HG02798 (cell line): ENCODE measurements around the gene IQGAP3.
"Not testable (repeated sequence)": the region's sequence is repeated elsewhere in the genome, so short reads cannot be mapped to it uniquely, and the experiment has no call there.

Source experiments
- ATAC-seq: cut with Tn5 transposase; IDR thresholded peaks from one replicate; pipeline ENCODE4 v1.9.1; 2021; ENCODE audit warnings: mild to moderate bottlenecking; ENCODE audit not compliant: unreplicated experiment, poor library complexity

The IQGAP3 gene

DNA sequence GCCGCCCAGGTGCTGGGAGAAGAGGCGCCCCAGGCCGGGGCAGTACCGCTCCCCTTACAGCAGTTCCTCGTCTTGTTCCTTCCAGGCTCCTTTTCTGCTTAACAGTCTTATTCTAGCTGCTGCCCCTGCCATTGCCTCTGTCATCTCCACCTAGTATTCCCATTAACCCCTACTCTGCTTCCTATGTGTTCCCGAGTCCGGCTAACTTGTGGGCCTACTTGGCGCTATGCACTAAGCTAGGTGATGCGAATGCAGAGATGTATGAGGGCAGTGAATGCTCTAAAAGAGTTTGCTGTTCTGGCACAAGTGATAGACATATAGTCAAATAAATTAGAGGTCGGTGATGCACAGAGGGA lies 276 bp upstream of the IQGAP3 start:
- no peak for ATAC-seq

DNA sequence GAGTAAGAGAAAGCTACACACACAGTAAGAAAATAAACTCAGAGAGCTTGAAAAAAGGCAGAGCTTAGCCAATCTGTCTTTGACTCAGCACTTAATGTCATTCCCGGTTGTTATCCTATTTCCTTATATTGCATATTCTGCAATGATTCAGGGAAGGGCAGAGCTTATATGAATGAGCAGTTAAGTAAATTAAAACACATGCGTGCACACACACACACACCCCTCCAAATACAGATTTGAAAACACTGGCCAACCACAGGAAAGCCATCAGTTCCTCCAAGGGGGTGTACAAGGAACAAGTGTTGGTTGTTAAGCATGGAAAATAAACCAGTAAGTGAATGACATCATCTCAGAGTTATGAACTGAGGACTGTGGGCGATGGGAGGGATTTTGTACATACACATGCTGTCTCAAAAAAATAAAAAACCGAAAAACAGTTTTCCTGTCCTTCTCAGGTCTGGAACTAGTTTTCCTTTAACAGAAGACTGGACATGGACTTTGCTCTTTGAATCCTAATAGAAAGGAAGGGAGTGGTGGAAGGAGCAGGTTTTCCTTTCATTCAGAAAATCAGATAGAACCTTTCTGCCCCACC lies 1.0 kb downstream of the IQGAP3 start:
- no peak for ATAC-seq

DNA sequence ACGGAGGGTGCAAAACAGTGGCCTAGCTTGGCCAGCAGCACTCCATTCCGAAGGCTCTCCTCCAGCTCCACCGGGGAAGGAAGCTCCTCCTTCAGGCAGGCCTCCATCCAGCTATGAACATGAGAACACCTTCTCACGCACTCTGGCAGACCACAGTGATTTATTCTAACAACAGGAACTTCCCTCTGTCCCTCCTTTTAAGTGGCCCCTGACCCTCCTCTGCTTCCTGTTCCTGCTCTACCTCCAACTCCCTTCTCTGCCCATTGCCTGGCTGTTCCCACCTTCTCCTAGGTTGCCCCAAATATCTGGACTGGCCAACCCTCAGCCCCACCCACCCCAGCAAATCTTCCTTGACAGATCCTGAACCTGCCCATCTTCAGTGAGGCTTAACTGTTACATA lies 5.9 kb downstream of the IQGAP3 start:
- ATAC-seq = no peak

DNA sequence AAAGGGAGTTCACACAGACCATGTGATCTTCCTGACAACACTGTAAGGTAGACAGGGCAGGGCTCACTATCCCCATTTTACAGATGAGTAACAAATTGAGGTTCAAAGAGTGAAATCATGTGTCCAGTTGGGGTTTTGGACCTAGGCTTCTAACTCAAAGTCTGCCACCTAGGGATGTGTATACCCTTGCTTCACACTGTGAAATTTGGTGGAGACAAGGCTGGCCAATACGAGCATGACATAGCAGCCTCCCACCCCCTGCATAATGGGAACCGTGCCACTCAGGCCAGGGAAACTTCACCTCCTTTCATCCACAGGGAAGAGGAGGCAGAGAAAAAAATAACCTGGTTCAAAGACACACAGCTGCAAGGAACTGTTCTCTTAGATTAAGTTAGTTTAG lies 6.8 kb downstream of the IQGAP3 start:
- no peak for ATAC-seq

DNA sequence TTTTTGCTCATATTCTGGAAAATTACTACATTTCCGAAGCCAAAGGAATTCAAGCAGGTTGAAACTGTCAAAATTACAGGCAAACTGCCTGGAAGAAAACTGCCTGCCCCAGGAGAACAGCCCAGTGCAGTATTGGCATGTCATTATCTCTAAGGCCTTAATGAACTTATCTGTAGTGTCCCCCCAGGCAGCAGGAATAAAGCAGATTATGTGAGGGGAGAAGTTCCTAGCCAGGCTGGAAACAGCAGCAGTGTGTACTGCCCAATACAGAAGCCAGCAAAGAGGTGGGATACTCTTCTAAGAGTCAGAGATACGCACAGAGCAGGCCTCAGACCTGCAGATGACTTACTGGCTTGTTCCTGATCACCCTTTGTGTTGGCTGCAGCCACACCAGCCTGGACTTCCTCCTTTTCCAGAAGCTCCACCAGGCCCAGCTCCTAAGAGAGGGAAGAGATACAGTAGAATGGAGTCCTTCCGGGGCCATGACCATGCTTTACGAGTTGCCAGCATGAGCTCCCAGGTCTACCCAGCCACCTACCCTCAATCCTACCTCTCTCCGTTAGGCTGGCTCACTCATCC lies 11.7 kb downstream of the IQGAP3 start:
- ATAC-seq = no peak

DNA sequence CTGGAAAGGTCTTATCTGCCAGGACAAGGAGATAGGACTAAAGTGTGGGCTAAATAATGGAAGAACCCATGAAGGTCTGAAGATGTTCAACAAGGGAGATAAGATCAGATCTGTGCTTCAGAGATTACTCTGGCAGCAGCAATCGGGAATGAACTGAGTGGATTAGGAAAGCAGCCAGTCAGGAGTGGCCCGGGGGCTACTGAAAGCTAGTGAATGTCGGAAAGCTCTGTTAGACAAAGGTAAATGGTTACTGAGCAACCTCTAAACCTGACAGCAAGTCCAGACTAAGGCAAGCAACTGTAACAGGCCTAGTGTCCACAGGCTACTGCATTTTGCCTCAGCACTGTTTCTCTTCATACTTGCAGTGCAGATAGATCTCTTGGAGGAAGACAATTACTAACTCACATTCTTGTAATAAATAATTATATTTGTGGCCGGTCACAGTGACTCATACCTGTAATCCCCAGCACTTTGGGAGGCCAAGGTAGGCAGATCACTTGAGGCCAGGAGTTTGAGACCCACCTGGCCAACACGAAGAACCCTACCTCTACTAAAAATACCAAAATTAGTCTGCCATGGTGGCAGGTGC lies 12.5 kb downstream of the IQGAP3 start:
- no peak for ATAC-seq

DNA sequence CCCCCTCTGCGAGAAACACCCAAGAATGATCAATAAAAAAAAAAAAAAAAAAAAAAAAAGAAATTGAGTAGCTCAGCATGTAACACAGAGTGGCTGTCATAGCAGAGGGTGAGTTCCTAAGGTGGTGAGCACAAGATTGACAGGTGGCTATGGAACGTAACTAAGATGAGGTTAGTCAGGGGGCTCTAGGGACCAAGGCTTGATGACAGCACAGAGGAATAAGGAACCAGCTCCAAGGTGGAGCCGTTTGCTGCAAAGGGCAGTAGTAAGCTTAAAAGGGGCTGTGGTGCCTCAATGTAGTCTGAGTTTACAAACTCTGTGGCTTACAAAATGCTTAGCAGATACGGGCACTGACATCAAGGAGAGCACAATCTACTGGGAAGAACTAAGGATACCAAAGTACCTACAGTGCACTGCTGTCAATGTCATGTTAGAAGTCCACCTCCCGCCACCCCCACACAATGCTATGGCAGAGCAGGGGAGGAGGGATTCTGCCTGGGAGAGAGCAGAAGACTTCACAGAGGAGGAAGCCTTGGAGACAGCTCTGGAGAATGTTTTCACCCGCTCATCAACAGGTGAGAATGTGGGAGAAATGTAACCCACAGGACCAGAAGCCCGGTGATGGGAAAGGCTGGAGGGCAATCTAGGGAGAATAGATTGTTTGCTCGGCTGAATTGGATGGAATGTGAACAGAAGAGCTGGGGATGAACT lies 13.1 kb downstream of the IQGAP3 start:
- ATAC-seq = no peak

DNA sequence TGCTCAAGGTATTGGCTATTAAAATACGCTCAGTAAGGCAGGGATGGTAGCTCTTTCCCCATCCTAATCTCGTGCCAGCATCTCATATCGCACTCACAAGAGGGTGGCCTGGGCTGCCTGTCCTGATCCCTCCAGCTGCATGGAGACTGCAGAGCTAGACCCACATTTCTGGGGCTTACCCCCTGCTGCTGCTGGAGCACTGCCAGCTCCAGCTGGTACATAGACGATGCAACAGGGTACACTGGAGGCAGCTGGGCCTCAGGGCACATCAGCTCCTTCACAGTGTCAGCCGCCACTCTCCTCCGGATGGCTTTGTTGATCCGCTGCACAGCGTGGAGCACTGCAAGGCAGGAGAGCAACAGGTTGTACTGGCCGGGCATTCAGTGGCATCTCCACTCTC lies 16.0 kb downstream of the IQGAP3 start:
- ATAC-seq = no peak

DNA sequence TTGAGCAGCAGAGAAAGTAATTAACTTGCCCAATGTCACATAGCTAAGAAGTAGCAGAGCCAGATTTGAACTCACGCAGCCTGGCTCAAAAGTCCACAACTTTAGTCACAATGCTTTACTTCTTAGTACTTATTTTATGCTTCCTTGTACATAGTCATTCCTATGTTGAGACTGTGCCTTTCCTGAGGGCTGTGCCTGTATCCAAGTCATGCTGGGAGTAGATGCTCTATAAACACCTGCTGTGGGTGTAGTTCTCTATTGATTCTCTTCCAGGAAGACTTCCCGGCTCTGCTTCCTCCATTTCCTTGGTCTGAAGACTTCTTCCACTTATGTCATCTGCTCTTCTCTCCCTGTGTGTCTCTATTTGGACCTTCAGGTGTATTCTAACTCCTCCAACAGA lies 16.6 kb downstream of the IQGAP3 start:
- ATAC-seq = no peak

DNA sequence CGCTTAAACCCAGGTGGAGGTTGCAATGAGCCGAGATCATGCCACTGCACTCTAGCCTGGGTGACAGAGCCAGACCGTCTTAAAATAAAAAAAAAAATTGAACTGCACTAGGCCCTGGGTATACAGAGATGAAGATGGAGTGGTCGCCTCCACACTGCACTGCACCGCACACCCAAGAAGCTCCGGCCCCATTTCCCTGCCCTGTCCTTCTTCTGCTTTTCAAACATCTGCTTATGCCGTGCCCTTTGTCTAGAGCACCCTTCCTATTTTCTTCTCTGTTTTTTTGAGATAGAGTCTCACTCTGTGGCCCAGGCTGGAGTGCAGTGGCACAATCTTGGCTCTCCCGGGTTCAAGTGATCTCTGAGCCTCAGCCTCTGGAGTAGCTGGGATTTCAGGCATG lies 17.4 kb downstream of the IQGAP3 start:
- ATAC-seq = no peak

DNA sequence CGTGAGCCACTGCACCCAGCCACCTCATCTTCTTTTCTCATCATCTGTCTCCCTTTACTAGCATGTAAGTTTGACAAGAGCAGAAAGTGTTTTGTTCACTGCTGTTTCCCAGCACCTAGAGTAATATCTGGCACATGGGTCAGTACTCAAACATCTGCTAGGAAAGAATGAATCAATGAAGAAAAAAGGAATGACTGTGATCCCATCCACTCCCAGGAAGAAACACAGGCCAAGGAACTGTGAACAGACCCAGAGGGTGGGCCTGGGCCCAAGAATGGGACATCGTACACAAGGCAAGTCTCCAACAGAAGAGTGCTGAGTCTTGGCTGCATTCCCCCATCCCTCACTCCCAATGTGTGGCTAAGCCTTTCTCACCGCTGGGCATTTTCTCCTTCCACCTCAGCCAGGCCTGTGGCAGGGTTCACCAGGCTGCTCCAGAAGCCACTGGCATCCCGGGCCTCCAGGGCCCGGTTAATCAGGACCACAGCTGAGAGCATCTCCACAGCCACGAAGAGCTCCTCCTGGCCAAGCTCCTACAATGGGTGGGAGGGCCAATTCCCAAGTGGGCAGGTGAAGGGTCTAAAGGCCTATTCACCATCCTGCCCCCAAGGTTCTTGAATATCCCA lies 18.4 kb downstream of the IQGAP3 start:
- no peak for ATAC-seq

DNA sequence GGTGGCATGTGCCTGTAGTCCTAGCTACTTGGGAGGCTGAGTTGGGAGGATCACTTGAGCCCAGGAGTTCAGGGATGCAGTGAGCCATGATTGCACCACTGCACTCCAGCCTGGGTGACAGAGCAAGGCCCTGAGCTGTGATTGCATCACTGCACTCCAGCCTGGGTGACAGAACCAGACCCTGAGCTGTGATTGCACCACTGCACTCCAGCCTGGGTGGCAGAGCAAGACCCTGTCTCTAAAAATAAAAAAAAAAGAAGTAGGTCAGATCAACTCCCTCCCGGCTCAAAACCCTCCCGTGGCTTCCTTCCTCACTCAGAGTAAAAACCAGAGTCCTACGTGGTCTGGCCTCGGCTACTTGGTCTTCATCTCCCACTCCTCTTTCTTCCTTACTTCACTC lies 19.4 kb downstream of the IQGAP3 start:
- ATAC-seq = not testable (repeated sequence)

DNA sequence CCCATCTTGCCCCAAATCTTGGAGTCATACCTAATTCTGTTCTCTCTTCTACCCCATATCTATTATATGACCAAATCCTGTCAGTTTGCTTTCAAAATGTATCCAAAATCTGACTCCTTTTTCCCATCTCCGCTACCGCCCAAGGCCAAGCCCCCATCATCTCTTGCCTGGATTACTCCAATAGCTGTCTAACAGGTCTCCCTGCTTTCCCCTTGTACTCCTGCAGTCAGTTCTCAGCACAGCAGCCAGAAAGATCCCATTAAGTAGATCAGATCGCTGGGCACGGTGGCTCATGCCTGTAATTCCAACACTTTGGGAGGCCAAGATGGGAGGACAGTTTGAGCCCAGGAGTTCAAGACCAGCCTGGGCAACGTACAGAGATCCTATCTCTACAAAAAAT lies 19.8 kb downstream of the IQGAP3 start:
- no peak for ATAC-seq

DNA sequence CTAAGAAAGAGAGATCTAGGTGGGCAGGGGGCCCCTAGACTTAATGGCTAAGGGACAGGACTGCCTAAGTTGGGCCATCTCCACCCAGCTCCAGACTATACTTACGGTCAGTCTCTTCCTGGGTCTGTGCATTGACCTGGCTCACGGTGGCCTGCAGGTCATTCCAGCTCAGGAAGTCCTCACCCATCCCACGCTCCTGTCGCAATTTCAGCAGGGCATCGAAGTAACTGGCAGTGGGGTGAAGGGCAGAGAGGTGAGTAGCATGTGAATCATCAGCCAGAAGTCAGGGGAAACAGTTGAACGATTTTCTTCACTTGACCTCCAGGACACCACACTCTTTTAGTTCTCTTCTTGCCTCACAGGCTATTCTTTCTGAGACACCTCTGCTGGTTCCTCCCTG lies 20.5 kb downstream of the IQGAP3 start:
- ATAC-seq = no peak

DNA sequence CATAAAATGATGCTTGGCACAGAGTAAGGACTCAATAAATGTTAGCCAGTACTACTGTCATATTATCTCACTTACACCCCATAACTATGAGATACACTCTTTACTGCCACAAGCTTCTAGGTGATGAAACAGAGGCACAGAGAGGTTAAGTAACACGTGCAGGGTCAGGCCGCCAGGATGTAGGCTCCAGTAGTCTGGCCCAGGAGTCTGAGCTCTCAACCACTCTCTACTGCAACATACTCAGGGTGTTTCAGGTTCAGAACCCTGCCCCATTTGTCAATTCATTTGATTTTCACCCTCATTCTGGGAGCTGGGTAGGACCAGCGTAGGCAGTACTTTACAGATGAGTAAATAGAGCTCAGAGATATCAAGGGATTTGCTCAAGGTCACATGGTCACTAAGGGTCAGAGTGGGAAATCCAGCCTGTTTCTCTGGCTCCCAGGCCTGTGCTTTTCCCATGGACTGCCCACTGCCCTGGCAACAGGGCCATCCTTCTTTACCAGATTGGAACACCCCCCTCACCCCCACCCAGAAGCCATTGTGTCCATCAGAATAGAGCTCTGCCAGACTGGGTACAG lies 21.2 kb downstream of the IQGAP3 start:
- no peak for ATAC-seq

DNA sequence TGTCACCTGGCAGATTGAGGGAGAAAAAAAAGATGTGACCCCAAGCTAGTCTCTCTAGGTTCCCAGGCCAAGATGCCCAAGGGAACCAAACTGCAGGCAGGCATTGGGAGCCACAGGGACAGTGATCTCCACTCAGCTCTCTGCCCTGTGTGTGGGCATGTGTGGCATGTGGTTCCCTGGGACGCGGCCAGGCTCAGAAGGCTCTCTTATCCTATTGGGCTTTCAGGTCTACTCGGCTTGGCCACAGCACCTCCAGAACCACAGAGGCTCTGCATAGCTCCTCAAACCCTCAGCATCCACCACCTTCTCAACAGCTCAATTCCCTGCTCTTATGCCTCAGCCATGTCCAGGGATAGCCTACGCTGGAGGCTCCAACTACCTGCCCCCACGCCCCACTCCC lies 22.0 kb downstream of the IQGAP3 start:
- ATAC-seq = no peak

DNA sequence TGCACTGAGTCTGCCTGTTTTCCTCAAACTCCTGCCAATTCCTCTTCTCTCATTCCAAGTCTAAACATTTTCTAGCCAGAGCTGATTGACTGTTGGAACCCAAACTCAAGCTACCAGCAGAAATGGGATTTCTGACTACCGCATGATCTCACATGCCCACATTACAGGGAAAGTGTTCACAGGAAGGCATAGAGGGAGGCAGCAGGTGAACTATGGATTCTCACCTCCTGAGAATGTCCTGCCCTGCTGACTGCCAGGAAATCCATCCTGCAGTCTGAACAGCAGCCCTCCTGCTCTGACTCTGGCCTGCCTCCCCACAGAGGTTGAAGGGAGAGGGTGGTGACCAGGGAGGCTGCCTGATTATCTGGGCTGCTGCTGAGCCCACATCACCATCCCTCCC lies 22.5 kb downstream of the IQGAP3 start:
- no peak for ATAC-seq

DNA sequence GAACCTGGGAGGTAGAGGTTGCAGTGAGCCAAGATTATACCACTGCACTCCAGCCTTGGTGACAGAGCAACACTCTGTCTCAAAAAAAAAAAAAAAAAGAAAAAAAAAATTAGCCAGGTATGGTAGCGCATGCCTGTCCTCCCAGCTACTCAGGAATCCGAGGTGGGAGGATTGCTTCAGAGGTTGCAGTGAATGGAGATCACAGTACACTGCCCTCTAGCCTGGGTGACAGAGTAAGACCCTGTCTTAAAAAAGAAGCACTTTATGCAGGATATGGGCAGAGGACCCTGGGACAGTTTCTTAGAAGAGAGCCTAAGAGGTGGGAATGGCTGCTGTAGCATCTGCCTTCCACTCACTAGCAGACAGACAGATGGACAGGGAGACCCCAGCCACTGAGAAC lies 23.0 kb downstream of the IQGAP3 start:
- no peak for ATAC-seq

DNA sequence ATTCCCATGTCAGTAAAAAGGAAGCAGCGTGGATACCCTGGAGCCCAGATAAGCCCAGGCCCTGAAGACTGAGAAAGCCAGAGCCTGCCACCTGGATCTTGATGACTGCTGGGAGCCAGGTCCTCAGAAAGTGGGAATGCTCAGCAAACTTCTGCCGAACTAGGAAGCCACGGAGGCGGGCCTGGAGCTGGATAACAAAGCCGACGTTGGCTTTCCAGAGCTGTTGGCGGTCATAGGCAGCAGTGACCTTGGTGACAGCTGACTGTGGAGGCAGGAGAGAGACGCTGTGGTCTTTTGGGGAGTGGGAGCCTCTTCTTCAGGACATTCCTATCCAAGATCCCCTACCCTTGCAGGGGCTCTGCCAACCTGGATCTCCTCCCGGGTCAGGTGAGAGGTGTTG lies 24.4 kb downstream of the IQGAP3 start:
- ATAC-seq = no peak

DNA sequence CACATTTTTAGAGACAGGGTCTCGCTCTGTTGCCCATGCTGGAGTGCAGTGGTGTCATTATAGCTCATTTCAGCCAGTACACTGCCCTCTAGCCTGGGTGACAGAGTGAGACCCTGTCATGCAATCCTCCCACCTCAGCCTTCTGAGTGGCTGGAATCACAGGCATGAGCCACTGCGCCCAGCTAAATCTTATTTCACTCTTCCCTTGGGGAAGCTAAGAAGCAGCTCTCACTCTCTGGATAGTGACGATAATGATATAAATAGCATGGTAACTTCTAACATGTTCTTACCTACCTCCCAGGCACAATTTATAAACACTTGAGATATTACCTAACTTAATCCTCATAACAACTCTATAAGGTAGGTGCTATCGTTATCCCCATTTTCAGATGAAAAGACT lies 24.9 kb downstream of the IQGAP3 start:
- no peak for ATAC-seq

DNA sequence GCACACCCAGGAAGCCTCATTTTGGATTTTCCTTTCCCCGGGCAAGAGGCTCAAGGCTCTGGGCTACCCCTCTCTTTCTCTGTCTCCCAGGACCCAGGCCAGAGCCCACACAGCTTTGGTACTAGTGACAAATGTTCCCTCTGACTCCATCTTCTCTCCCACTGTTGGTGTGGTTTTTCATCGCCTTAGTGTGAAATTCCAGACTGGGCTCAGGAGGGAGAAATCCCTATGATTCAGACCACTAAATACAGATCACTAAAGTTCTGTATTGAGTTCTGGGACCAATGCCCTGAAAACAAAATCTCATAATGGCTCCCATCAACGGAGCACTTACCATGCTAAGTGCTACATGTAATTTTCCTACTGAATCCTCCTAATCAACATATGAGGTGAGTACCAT lies 26.1 kb downstream of the IQGAP3 start:
- no peak for ATAC-seq
